OCI-LY1 (cell line): ENCODE data around the gene ZNF91.
"Not testable (repeated sequence)": the region's sequence is repeated elsewhere in the genome, so short reads cannot be mapped to it uniquely, and the experiment has no call there.

Experiments
- H2AFZ ChIP-seq: fragments of 200-600 bp; sonication (generic), shearing (Covaris generic); 2 replicates; pipeline ENCODE4 v1.6.0; 2014; ENCODE audit warnings: antibody characterized with exemption, mild to moderate bottlenecking, low read length
- H3F3A ChIP-seq: fragments of 200-600 bp; sonication (generic), shearing (Covaris generic); 2 replicates; pipeline ENCODE4 v1.6.0; 2014; ENCODE audit warnings: mild to moderate bottlenecking, antibody characterized with exemption, low read length, moderate library complexity; ENCODE audit not compliant: insufficient read depth
- H3K27ac ChIP-seq: fragments of 200-600 bp; sonication (generic); 2 replicates; pipeline ENCODE4 v1.5.1; 2014; ENCODE audit warnings: low read length, mixed run types, mild to moderate bottlenecking, low read depth; ENCODE audit not compliant: poor library complexity, severe bottlenecking
- H3K27me3 ChIP-seq: fragments of 200-600 bp; sonication (generic); 2 replicates; pipeline ENCODE4 v1.6.0; 2014; ENCODE audit warnings: antibody characterized with exemption, mild to moderate bottlenecking, low read length, moderate library complexity; ENCODE audit not compliant: insufficient read depth
- H3K36me3 ChIP-seq: fragments of 200-600 bp; sonication (generic); 2 replicates; pipeline ENCODE4 v1.6.1; 2014; ENCODE audit warnings: mild to moderate bottlenecking, antibody characterized with exemption, low read length, moderate library complexity, mixed read lengths; ENCODE audit not compliant: insufficient read depth
- H3K4me1 ChIP-seq: fragments of 200-600 bp; sonication (generic); 2 replicates; pipeline ENCODE4 v1.5.1; 2014; ENCODE audit warnings: mild to moderate bottlenecking, low read length, moderate library complexity; ENCODE audit not compliant: insufficient read depth, severe bottlenecking
- H3K4me2 ChIP-seq: fragments of 200-600 bp; sonication (generic), shearing (Covaris generic); 2 replicates; pipeline ENCODE4 v1.6.1; 2014; ENCODE audit warnings: low read length
- H3K4me3 ChIP-seq: fragments of 200-600 bp; sonication (generic); 2 replicates; pipeline ENCODE4 v1.5.1; 2014; ENCODE audit warnings: low read length, low read depth, mild to moderate bottlenecking, mixed read lengths; ENCODE audit not compliant: poor library complexity, severe bottlenecking
- H3K79me2 ChIP-seq: fragments of 200-600 bp; shearing (Covaris generic); 2 replicates; pipeline ENCODE4 v1.6.1; 2016; ENCODE audit warnings: mixed run types, low read length, mixed read lengths; ENCODE audit not compliant: insufficient read depth
- H3K9ac ChIP-seq: fragments of 200-600 bp; sonication (generic), shearing (Covaris generic); 2 replicates; pipeline ENCODE4 v1.6.1; 2014; ENCODE audit warnings: mild to moderate bottlenecking, low read length, mixed read lengths
- H3K9me2 ChIP-seq: fragments of 200-600 bp; sonication (generic), shearing (Covaris generic); 2 replicates; pipeline ENCODE4 v1.6.1; 2014; ENCODE audit warnings: low read depth, mild to moderate bottlenecking, low read length, mixed read lengths
- H3K9me3 ChIP-seq: fragments of 200-600 bp; shearing (Covaris generic); 2 replicates; pipeline ENCODE4 v1.6.1; 2014; ENCODE audit warnings: low read length, mixed read lengths
- H4K20me1 ChIP-seq: fragments of 200-600 bp; sonication (generic), shearing (Covaris generic); 2 replicates; pipeline ENCODE4 v1.6.0; 2016; ENCODE audit warnings: mild to moderate bottlenecking, low read length; ENCODE audit not compliant: insufficient read depth
- EZH2 ChIP-seq: fragments of 200-600 bp; sonication (generic), shearing (Covaris generic); IDR thresholded peaks from 2 replicates; pipeline ENCODE4 v1.8.0; 2017; ENCODE audit warnings: borderline replicate concordance, mixed run types, mild to moderate bottlenecking, antibody characterized with exemption, low read length, moderate library complexity, mixed read lengths
- TF ChIP-seq, protein P1 (sequence below): fragments of 200-600 bp; sonication (generic), shearing (Covaris generic); IDR thresholded peaks from 2 replicates; pipeline ENCODE4 v1.5.1; 2017; ENCODE audit warnings: mild to moderate bottlenecking, antibody characterized with exemption, low read length, moderate library complexity, mixed read lengths

The ZNF91 gene

DNA sequence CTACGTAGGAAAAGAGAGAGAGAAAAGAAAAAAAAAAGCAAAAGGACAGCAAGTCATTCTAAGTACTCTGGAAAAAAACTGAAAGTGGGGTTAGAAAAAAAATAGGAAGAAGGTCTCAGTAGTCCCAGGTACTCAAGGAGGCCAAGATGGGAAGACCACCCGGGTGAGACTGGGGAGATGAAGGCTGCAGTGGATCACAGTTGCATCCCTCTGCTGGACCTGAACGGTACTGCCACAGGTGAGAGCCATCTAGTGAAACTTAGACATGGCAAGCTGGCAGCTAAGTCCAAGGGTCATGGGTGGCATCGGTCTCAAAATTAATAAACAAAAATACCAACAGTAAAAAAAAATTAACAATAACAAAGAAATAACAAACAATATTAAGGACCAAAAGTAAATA, 41.0 kb upstream of the ZNF91 start:
- H3K9me3 ChIP-seq = peaks cover 4% of the 10 kb centered on the region; the same call in 1 of the 2 replicates
- no peak overlapping the region for H3K27ac ChIP-seq
- TF ChIP-seq EZH2 = no peak
- TF ChIP-seq, protein P1, sequence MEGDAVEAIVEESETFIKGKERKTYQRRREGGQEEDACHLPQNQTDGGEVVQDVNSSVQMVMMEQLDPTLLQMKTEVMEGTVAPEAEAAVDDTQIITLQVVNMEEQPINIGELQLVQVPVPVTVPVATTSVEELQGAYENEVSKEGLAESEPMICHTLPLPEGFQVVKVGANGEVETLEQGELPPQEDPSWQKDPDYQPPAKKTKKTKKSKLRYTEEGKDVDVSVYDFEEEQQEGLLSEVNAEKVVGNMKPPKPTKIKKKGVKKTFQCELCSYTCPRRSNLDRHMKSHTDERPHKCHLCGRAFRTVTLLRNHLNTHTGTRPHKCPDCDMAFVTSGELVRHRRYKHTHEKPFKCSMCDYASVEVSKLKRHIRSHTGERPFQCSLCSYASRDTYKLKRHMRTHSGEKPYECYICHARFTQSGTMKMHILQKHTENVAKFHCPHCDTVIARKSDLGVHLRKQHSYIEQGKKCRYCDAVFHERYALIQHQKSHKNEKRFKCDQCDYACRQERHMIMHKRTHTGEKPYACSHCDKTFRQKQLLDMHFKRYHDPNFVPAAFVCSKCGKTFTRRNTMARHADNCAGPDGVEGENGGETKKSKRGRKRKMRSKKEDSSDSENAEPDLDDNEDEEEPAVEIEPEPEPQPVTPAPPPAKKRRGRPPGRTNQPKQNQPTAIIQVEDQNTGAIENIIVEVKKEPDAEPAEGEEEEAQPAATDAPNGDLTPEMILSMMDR = peak; percentile 35

DNA sequence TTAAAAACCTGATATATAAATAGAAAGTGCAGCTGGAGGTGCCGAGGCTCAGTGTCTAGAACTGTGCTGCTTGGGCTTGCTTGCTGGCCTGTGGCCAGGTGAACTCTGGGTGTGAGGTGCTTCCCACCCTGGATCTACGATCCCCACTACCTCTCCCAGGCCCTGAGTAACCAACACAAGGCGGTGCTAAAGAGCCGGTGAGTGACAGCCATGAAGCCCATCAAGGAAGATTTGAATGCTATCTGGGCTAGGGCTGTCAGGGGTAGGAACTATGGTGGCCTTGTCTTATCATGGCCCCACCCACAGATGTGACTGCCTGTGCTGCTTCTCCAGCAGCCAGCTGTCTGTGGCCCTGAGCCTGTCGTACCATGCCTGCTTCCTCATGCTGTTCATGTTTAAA, 25.6 kb upstream of the ZNF91 start:
- no peaks in the 10 kb centered on the region for H4K20me1 ChIP-seq
- no peaks in the 10 kb centered on the region for H3K9me2 ChIP-seq
- H2AFZ ChIP-seq = no peak overlapping the region
- no peaks in the 10 kb centered on the region for H3K4me1 ChIP-seq
- H3K36me3 ChIP-seq = no peaks in the 10 kb centered on the region
- TF ChIP-seq, protein P1 = no peak
- no peak for TF ChIP-seq EZH2
- H3K9me3 ChIP-seq = no peaks in the 10 kb centered on the region; the same call in 1 of the 2 replicates
- H3K9ac ChIP-seq = no peak overlapping the region
- H3F3A ChIP-seq = no peaks in the 10 kb centered on the region
- no peaks in the 10 kb centered on the region for H3K27me3 ChIP-seq
- no peak overlapping the region for H3K4me2 ChIP-seq
- H3K79me2 ChIP-seq = no peaks in the 10 kb centered on the region
- no peak overlapping the region for H3K4me3 ChIP-seq
- no peak overlapping the region for H3K27ac ChIP-seq

More for the DNA sequence above, 41.0 kb upstream of the ZNF91 start:
- Histone ChIP-seq H3K9me2 (no peaks in the 10 kb centered on the region), H3K27me3 (no peaks in the 10 kb centered on the region), H3K4me1 (no peaks in the 10 kb centered on the region), H2AFZ (no peak overlapping the region), H4K20me1 (no peaks in the 10 kb centered on the region), H3K79me2 (no peaks in the 10 kb centered on the region), H3K4me3 (no peak overlapping the region), H3F3A (no peaks in the 10 kb centered on the region), H3K4me2 (no peak overlapping the region), H3K9ac (no peak overlapping the region), H3K36me3 (no peaks in the 10 kb centered on the region)

DNA sequence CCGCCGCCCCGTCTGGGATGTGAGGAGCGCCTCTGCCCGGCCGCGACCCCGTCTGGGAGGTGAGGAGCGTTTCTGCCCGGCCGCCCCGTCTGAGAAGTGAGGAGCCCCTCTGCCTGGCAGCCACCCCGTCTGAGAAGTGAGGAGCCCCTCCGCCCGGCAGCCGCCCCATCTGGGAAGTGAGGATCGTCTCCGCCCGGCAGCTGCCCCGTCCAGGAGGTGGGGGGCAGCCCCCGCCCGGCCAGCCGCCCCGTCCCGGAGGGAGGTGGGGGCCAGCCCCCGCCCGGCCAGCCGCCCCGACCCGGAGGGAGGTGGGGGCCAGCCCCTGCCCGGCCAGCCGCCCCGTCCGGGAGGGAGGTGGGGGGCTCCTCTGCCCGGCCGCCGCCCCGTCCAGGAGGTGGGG, 24.0 kb upstream of the ZNF91 start:
- H3K4me2 ChIP-seq, H3K27me3 ChIP-seq, H3K9me2 ChIP-seq, H3K27ac ChIP-seq, H3K79me2 ChIP-seq, H3K9ac ChIP-seq, H2AFZ ChIP-seq, H3F3A ChIP-seq, H3K4me1 ChIP-seq, H3K36me3 ChIP-seq, H3K9me3 ChIP-seq, H3K4me3 ChIP-seq, H4K20me1 ChIP-seq: not testable (repeated sequence)

DNA sequence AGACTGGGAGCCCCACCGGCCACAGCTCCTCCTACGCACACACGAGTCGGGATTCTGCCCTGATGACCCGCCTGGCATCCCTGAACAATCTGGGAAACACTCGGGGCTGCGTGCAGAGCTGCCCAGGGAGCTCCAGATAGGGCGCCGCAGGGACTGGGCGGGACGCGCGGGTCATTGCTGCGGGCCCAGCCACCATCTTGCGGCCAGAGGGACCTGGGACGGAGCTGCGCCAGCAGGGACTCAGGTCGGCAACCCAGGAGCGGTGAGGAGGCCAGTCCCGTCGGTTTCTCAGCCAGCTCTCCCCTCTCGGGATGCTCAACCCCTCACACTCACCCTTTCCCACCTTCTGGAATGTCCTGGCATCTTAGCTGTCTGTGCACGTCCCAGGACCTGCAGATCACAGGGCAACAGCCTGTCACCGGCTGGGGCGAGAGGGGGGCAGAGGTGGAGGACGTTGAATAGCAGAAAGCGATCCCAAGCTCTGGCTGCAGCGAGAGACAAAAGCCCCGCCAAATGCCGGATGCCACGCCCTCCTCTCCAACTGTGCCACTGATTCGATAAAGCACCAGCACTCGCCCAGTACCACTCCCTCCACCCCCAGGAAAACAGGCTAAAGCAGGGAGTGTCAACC, 20.4 kb upstream of the ZNF91 start:
- H3K79me2 ChIP-seq = no peaks in the 10 kb centered on the region
- H3K27me3 ChIP-seq = no peaks in the 10 kb centered on the region
- H3K36me3 ChIP-seq = no peaks in the 10 kb centered on the region
- no peak overlapping the region for H3K27ac ChIP-seq
- no peak for TF ChIP-seq EZH2
- TF ChIP-seq, protein P1 = no peak
- no peaks in the 10 kb centered on the region; the same call in 1 of the 2 replicates for H3K9me3 ChIP-seq
- H3K9me2 ChIP-seq = no peaks in the 10 kb centered on the region
- H3K4me2 ChIP-seq = peak overlapping the region; percentile 11; the same call in 1 of the 2 replicates
- no peaks in the 10 kb centered on the region for H4K20me1 ChIP-seq
- H2AFZ ChIP-seq = no peak overlapping the region
- H3K4me3 ChIP-seq = peak overlapping the region; percentile 28
- no peak overlapping the region for H3K9ac ChIP-seq
- no peaks in the 10 kb centered on the region for H3F3A ChIP-seq
- H3K4me1 ChIP-seq = no peaks in the 10 kb centered on the region
